HG02970 (cell line): ENCODE data around the gene CACNA1I.

Experiments
- ATAC-seq: cut with Tn5 transposase; IDR thresholded peaks from one replicate; pipeline ENCODE4 v1.9.1; 2021; ENCODE audit warnings: mild to moderate bottlenecking, moderate library complexity, moderate number of reproducible peaks; ENCODE audit not compliant: unreplicated experiment, low FRiP score

Gene CACNA1I

GRCh38 chr22:39713799-39714290 is 143.3 kb downstream of the CACNA1I start:
- ATAC-seq = no peak

- no peak for ATAC-seq
These were observed 143.8 kb downstream of the CACNA1I start for GRCh38 chr22:39714321-39714720.

GRCh38 chr22:39715778-39716495 is 145.4 kb downstream of the CACNA1I start:
- no peak for ATAC-seq

GRCh38 chr22:39716534-39716933 is 146.0 kb downstream of the CACNA1I start:
- no peak for ATAC-seq

- ATAC-seq = no peak
These were observed 146.5 kb downstream of the CACNA1I start for GRCh38 chr22:39717099-39717498.

GRCh38 chr22:39718206-39718605 is 147.7 kb downstream of the CACNA1I start:
- no peak for ATAC-seq

- ATAC-seq = no peak
These were observed 148.4 kb downstream of the CACNA1I start for GRCh38 chr22:39718921-39719475.

- no peak for ATAC-seq
These were observed 149.3 kb downstream of the CACNA1I start for GRCh38 chr22:39719559-39720450.

- no peak for ATAC-seq
These were observed 150.9 kb downstream of the CACNA1I start for GRCh38 chr22:39721206-39722031.

- ATAC-seq = no peak
These were observed 151.4 kb downstream of the CACNA1I start for GRCh38 chr22:39722032-39722325.

GRCh38 chr22:39722501-39722900 is 151.9 kb downstream of the CACNA1I start:
- no peak for ATAC-seq

GRCh38 chr22:39723463-39723862 is 152.9 kb downstream of the CACNA1I start:
- ATAC-seq = no peak

- no peak for ATAC-seq
These were observed 153.4 kb downstream of the CACNA1I start for GRCh38 chr22:39723899-39724351.

- no peak for ATAC-seq
These were observed 153.8 kb downstream of the CACNA1I start for GRCh38 chr22:39724390-39724789.

GRCh38 chr22:39724857-39725256 is 154.3 kb downstream of the CACNA1I start:
- no peak for ATAC-seq

GRCh38 chr22:39725351-39726035 is 154.9 kb downstream of the CACNA1I start:
- ATAC-seq = no peak

GRCh38 chr22:39727541-39727940 is 157.0 kb downstream of the CACNA1I start:
- ATAC-seq = no peak

- no peak for ATAC-seq
These were observed 157.8 kb downstream of the CACNA1I start for GRCh38 chr22:39728236-39728860.

- no peak for ATAC-seq
These were observed 158.8 kb downstream of the CACNA1I start for GRCh38 chr22:39729141-39729934.
